Tibial nerve (tissue), 4 donors: Measurements from ENCODE around the gene LTF.

ENCODE experiments used
- EP300 ChIP-seq, 2 donors: sonication (generic); formaldehyde crosslinking; IDR thresholded peaks; one replicate each; pipeline ENCODE4 v1.6.1; 2017; ENCODE audit warnings: antibody characterized with exemption in 2 of 2, mild to moderate bottlenecking in 1 of 2
- POLR2A ChIP-seq, 2 donors: fragments of 450-650 bp; IDR thresholded peaks; one replicate each; pipeline ENCODE4 v1.6.1; 2017; ENCODE audit warnings: antibody characterized with exemption in 2 of 2, mild to moderate bottlenecking in 2 of 2, moderate library complexity in 2 of 2
- TF ChIP-seq, protein P1 (sequence below), 5 experiments: fragments of 200-600 bp in 3 of 5; fragments of 450-650 bp in 2 of 5; sonication (generic) in 3 of 5; IDR thresholded peaks; one replicate each; pipeline ENCODE4 v1.5.1; 2016 to 2019; ENCODE audit warnings: antibody characterized with exemption in 5 of 5, mild to moderate bottlenecking in 3 of 5, moderate library complexity in 2 of 5

DNA sequence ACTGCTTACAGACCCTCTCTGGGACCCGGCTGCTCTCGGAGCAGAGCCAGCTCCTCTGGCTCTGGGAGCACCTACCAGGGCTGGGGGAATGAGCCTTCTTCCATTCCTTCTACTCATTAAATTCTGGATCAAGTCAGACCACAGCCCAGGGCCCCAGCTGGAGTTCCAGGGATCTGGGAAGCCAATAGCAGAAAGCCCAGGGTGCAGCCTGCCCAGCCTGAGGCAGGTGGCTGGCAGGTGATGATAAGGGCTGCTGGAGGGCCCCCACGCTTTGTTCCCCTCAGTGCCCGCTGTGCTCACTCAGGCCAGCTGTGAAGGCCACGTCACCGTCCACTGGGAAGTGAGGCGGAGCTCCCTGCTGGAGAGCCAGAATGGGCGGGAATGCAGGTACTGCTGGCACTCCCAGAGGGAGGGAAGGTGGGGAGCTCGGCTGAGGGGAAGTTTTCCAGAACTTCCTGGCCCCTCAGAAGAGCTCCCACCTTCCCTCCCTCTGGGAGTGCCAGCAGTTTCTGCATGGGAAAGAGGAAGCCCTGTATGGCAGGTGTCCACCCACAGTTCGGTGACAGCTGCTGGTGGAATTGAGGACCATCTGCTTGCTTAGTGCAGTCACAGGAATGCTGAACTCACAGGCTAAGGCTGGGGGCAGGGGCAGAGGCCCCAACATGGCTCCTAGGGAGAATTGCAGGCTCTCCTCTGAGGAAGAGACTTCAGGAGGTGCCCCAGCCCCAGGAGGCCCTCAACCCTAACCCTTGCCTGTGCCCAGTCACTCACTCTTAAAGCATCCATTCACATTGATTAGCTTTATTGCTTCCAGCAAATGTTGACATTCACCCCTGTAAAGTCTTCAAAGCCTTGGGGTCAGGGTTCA is 20.4 kb upstream of the LTF start:
- TF ChIP-seq POLR2A (IDR thresholded peaks at IDR 0.05) = no peak
- TF ChIP-seq, protein P1, sequence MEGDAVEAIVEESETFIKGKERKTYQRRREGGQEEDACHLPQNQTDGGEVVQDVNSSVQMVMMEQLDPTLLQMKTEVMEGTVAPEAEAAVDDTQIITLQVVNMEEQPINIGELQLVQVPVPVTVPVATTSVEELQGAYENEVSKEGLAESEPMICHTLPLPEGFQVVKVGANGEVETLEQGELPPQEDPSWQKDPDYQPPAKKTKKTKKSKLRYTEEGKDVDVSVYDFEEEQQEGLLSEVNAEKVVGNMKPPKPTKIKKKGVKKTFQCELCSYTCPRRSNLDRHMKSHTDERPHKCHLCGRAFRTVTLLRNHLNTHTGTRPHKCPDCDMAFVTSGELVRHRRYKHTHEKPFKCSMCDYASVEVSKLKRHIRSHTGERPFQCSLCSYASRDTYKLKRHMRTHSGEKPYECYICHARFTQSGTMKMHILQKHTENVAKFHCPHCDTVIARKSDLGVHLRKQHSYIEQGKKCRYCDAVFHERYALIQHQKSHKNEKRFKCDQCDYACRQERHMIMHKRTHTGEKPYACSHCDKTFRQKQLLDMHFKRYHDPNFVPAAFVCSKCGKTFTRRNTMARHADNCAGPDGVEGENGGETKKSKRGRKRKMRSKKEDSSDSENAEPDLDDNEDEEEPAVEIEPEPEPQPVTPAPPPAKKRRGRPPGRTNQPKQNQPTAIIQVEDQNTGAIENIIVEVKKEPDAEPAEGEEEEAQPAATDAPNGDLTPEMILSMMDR (IDR thresholded peaks at IDR 0.05) = no peak
- TF ChIP-seq EP300 (IDR thresholded peaks at IDR 0.05) = no peak
